Activated naive CD8-positive, alpha-beta T cell (primary cell): Measurements from ENCODE around the gene CDH13.

Experiments
- H3K27ac Mint-ChIP-seq: one replicate; pipeline ENCODE4 v1.8.0; 2021; ENCODE audit warnings: mixed read lengths
- H3K27me3 Mint-ChIP-seq: one replicate; pipeline ENCODE4 v1.8.0; 2021; ENCODE audit warnings: mixed read lengths
- H3K36me3 Mint-ChIP-seq: one replicate; pipeline ENCODE4 v1.8.0; 2021; ENCODE audit warnings: mixed read lengths
- H3K4me1 Mint-ChIP-seq: one replicate; pipeline ENCODE4 v1.8.0; 2021; ENCODE audit warnings: low read depth, mixed read lengths
- H3K4me3 Mint-ChIP-seq: one replicate; pipeline ENCODE4 v1.8.0; 2021; ENCODE audit warnings: mild to moderate bottlenecking, mixed read lengths
- H3K9me3 Mint-ChIP-seq: one replicate; pipeline ENCODE4 v1.8.0; 2021; ENCODE audit warnings: low read depth, mixed read lengths

The CDH13 gene

DNA sequence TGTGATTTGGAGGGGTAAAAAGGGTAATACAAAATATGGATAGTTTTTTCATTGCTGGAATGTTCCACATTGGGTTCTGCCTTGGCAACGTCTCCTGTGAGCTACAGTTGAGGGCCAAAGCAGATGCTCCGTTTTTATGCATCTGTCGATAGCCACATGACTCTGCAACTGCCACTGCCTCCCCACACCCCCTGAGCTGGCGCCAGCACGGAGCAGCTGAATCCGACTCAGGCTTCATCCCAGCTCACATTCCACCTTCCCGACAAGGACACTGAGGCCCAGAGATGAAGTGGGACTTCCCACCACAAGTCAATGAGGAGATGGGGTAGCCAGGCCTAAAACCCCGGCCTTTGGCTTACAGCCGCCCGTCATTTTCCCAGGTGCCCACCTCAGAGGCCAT lies 334.1 kb downstream of the CDH13 start:
- Mint-ChIP-seq H3K27ac (no peak overlapping the region), H3K36me3 (no peaks in the 10 kb centered on the region), H3K4me3 (no peak overlapping the region), H3K27me3 (peaks cover 2% of the 10 kb centered on the region), H3K4me1 (no peaks in the 10 kb centered on the region), H3K9me3 (no peaks in the 10 kb centered on the region)

DNA sequence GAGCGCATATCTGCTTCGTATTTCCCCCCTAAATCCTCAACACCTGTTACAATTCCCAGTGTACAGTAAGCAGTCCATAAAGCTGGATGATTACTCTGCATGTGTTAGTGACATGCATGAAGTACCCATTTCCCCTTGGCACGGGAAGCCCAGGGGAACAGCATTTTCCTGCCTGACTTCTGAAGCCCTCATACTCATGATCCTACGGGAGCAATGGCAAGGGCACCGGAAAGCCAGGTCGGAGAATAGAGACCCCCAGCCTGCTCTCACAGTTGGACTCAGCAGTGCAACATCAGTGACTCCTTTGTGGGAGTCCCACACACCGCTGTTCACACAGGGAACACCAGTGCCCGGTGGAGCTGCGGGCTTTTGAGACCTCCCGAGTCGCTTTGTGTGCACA lies 336.9 kb downstream of the CDH13 start:
- no peaks in the 10 kb centered on the region for H3K4me1 Mint-ChIP-seq
- no peaks in the 10 kb centered on the region for H3K27me3 Mint-ChIP-seq
- H3K27ac Mint-ChIP-seq, result no peak overlapping the region
- no peaks in the 10 kb centered on the region for H3K36me3 Mint-ChIP-seq
- no peaks in the 10 kb centered on the region for H3K9me3 Mint-ChIP-seq
- no peak overlapping the region for H3K4me3 Mint-ChIP-seq

DNA sequence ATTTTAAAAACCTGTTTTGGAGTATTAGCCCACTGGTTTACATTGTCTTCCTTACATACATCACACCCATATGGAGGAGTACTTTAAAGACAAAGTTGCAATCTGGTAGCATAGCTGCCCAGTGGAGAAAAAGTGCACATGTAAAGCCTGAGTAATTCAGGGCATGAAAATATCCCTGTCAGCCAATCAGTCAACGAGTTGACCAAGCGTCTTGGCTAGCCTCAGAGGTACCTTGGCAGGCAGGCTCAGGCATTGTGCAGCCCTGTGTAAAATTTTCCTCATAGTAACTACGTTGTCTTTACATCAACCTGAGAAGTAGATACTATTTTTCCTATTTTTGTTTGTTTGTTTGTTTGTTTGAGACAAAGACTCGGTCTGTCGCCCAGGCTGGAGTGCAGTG lies 339.0 kb downstream of the CDH13 start:
- Mint-ChIP-seq H3K27ac (no peak overlapping the region), H3K4me3 (no peak overlapping the region), H3K9me3 (peaks cover 3% of the 10 kb centered on the region), H3K36me3 (no peaks in the 10 kb centered on the region), H3K4me1 (no peaks in the 10 kb centered on the region), H3K27me3 (no peaks in the 10 kb centered on the region)

DNA sequence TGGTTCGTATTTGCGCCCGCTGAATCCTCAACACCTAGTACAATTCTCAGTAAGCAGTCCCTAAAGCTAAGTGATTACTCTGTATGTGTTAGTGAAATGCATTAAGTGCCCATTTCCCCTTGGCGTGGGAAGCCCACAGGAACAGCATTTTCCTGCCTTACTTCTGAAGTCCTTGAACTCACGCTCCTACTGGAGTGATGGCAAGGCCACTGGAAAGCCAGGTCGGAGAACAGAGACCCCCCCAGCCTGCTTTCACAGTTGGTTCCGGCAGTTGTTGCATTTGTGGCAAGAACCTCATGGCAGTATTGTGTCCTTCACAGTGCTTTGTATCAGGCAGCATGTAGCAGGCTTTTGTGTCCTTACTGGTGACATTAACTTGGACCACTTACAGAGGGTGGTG lies 340.7 kb downstream of the CDH13 start:
- Mint-ChIP-seq H3K36me3 (no peaks in the 10 kb centered on the region), H3K4me3 (no peak overlapping the region), H3K27ac (no peak overlapping the region), H3K27me3 (no peaks in the 10 kb centered on the region), H3K9me3 (peaks cover 3% of the 10 kb centered on the region), H3K4me1 (no peaks in the 10 kb centered on the region)

DNA sequence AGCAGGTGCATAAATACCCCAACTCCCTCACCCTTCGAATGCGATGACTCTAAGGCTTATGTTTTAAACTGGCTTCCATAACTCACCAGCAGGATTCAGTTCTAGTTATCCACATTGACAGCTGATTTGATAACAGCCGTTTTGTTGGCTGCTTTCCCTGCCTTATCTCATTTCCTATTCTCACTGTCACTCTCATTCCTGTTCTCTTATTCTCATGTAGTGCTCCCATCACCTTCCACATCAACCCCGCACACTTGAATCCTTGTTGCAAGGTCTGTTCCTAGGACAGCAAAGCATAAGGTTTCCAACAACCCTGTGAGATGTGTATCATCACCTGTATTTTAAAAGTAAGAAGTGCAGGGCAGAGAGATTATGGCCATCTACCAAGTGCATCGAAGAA lies 344.4 kb downstream of the CDH13 start:
- Mint-ChIP-seq H3K9me3 (peaks cover 3% of the 10 kb centered on the region), H3K27ac (no peak overlapping the region)

DNA sequence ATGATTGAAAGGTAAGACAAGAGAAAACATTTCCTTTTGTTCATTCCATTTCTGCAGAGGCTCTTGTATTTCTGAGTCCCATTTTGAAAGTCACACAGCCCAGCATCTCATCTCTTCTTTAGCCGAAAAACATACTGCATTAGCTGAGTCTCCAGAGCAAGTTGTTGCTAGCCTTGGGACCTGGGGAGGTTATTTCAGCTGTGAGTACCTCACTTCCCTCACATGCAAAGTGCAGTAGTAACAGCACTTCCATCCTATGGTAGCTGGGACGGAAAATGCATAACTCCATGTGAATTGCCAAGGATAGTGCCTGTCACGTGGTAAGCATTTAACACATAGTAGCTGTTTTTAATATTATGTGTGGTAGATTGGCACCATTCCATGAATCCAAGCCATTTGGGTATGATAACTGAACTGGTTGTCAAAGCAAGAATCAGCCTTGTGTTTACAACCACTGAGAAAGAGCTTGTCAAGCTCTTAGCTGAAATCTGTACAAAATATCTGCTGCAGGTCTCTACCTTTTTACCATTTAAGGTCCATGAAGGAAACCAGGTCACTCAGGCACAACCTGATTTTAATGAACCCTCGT lies 345.7 kb downstream of the CDH13 start:
- Mint-ChIP-seq H3K4me1 (no peaks in the 10 kb centered on the region), H3K9me3 (peaks cover 3% of the 10 kb centered on the region), H3K27me3 (peaks cover 1% of the 10 kb centered on the region), H3K27ac (no peak overlapping the region), H3K36me3 (no peaks in the 10 kb centered on the region), H3K4me3 (no peak overlapping the region)

More for the DNA sequence above, 344.4 kb downstream of the CDH13 start:
- no peak overlapping the region for H3K4me3 Mint-ChIP-seq
- H3K27me3 Mint-ChIP-seq, result peaks cover 1% of the 10 kb centered on the region
- no peaks in the 10 kb centered on the region for H3K4me1 Mint-ChIP-seq
- H3K36me3 Mint-ChIP-seq, result no peaks in the 10 kb centered on the region

DNA sequence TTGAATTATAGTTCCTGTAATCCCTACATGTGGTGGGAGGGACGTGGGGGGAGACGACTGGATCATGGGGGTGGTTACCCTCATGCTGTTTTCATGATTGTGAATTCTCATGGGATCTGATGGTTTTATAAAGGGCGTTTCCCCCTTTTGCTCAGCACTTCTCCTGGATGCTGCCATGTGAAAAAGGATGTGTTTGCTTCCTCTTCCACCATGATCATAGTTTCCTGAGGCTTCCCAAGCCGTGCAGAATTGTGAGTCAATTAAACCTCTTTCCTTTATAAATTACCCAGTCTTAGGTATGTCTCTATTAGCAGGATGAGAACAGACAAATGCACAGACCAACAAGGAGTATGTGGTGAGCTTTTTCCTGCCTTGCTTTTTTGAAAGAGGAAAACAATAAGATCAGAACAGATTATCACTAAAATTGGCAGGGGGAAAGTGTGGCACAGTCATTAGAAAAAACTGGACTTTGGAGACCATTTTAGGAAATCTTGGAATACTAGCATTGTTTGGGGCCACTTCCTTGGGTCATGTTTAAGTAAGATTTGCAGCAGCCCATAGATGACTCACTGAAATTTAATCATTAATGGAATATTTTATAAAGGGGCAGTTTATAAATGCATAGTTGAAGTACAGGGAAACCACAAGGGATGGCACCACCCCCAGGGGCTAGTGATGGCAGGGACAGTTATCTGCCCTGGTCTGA lies 352.8 kb downstream of the CDH13 start:
- Mint-ChIP-seq H3K27ac (no peak overlapping the region), H3K27me3 (no peaks in the 10 kb centered on the region), H3K4me1 (no peaks in the 10 kb centered on the region), H3K4me3 (no peak overlapping the region), H3K36me3 (no peaks in the 10 kb centered on the region), H3K9me3 (peaks cover 7% of the 10 kb centered on the region)

DNA sequence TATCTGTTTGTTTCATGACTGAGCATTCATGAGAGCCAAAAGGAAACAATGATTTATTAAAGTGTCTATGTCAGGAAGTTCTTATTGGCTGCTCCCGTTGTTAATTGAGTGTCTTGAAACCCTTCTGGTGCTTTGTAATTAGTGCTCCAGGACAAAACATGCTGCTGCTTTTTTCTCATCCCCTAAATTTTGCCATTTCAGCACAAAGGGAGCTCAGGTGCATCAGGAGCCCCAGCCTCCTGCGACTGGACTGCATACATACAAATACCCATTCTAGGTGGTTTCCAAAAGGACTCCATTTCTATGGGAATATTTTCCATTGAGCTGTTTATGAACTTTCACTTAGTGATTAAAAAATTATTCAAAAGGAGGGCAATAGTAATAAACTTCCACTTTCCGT lies 354.0 kb downstream of the CDH13 start:
- H3K9me3 Mint-ChIP-seq, result peaks cover 7% of the 10 kb centered on the region
- no peaks in the 10 kb centered on the region for H3K27me3 Mint-ChIP-seq
- H3K36me3 Mint-ChIP-seq, result no peaks in the 10 kb centered on the region
- H3K27ac Mint-ChIP-seq, result no peak overlapping the region
- H3K4me3 Mint-ChIP-seq, result no peak overlapping the region
- H3K4me1 Mint-ChIP-seq, result no peaks in the 10 kb centered on the region

DNA sequence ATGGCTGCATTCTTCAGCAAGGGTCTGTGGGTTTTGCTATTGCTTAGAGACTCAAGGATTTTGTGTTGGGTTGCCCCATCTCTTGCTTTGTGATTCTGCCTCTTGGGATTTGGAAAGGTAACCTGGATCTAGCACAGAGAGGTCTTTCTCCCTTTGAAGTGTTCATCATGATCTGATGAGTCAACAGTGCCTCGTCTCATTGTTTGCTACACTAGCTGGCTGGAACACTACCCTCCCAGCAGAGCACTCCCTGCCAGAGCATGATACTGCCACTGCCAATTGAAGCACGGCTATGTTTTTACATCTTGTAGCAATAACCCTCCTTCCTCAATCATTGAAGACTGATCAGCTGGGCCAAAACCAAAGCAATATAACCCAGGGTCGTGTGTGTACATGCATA lies 361.0 kb downstream of the CDH13 start:
- Mint-ChIP-seq H3K4me1 (no peaks in the 10 kb centered on the region), H3K27ac (no peak overlapping the region), H3K36me3 (no peaks in the 10 kb centered on the region), H3K9me3 (peaks cover 3% of the 10 kb centered on the region), H3K4me3 (no peak overlapping the region), H3K27me3 (no peaks in the 10 kb centered on the region)

DNA sequence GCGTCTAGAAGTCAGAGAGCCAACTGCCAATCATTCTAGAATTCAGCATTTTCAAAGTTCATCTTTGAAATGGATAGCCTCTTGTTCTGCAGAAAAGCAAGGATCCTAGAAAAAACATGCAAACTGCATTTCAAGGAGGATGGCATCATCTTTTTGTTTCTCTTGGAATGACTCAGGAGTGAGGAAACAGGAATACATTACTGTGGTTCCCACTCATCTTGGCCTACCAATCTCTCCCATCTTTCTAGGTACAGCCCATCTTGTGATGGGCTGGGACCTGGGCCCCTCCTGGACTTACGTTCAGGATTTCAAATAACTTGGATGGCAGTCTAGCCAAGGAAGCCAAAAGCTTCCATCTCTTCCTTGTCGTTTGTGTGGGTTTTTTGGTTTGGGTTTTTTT lies 363.4 kb downstream of the CDH13 start:
- H3K27ac Mint-ChIP-seq, result no peak overlapping the region
- no peak overlapping the region for H3K4me3 Mint-ChIP-seq
- no peaks in the 10 kb centered on the region for H3K4me1 Mint-ChIP-seq
- H3K36me3 Mint-ChIP-seq, result no peaks in the 10 kb centered on the region
- H3K9me3 Mint-ChIP-seq, result peaks cover 3% of the 10 kb centered on the region
- no peaks in the 10 kb centered on the region for H3K27me3 Mint-ChIP-seq

DNA sequence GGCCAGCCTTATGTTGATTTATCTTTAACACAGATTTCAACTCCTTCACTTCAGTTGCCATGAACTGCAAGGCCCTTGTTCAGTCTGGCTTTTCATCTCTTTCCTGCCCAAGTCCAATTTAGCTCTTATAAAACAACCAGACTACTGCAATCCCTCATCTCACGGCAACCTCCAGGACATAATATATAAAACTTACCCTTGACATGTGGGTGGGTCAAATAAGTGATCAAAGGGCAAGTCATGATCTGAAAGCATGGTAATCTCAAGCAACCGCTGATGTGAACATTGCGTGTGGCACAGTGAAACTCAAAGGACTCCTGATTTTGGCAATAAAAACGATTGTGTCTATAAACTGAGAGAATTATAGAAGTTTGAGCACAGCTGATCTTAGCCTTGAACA lies 364.6 kb downstream of the CDH13 start:
- H3K4me3 Mint-ChIP-seq, result no peak overlapping the region
- peaks cover 3% of the 10 kb centered on the region for H3K9me3 Mint-ChIP-seq
- H3K4me1 Mint-ChIP-seq, result no peaks in the 10 kb centered on the region
- no peaks in the 10 kb centered on the region for H3K27me3 Mint-ChIP-seq
- no peaks in the 10 kb centered on the region for H3K36me3 Mint-ChIP-seq
- H3K27ac Mint-ChIP-seq, result no peak overlapping the region

DNA sequence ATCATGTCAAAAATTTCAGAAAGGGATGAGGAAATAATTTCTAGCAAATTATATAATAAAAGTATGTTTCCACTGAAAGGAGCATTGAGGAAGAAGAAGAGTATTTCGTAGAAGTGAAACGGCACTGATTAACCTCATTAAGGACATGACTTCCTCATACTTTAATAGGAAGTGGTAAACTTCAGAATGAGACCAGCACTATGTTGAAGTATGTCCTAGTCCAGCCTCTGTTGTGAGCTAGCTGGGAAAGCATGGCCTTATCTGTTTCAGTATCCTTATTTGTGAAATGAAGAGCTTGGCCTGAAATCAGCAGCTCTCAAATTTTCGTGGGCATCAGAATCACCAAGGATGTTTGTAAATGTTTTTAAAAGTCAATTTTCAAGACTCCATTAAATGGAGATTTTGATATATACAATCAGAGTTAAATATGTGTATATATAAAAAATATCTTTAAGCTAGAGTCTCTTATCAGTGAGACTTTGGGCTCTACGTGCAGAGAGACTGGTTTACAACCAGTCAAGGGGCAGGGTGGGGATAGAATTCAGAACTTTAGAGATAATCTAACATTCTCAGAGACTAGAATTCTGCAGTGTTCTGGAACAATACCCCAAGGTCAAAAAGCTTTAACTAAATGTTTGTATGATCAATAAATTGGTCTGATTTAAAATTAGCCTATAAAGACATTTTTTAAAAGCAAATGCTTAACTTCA lies 365.4 kb downstream of the CDH13 start:
- no peaks in the 10 kb centered on the region for H3K27me3 Mint-ChIP-seq
- no peaks in the 10 kb centered on the region for H3K36me3 Mint-ChIP-seq
- no peak overlapping the region for H3K27ac Mint-ChIP-seq
- peaks cover 3% of the 10 kb centered on the region for H3K9me3 Mint-ChIP-seq
- no peak overlapping the region for H3K4me3 Mint-ChIP-seq
- no peaks in the 10 kb centered on the region for H3K4me1 Mint-ChIP-seq

DNA sequence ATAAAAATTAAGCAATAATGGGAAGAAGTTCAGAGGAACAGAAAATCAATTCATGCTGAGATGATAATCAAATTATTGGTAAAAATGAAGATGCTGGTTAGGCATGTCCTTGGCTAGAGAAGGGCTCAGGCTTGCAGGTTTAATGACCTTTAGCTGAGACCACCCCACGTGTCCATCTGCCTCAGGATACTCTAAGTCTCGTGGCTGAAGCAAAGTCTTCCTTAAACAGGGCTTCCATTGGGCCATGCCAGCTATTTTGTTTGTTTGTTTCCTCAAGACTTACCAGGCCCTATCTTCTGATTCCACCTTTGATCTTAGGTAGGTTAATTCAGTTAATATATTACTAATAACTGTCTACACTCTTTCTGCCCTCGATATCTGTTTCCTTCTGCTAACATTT lies 366.0 kb downstream of the CDH13 start:
- no peak overlapping the region for H3K27ac Mint-ChIP-seq
- no peaks in the 10 kb centered on the region for H3K36me3 Mint-ChIP-seq
- H3K9me3 Mint-ChIP-seq, result peaks cover 2% of the 10 kb centered on the region
- no peaks in the 10 kb centered on the region for H3K4me1 Mint-ChIP-seq
- no peak overlapping the region for H3K4me3 Mint-ChIP-seq
- H3K27me3 Mint-ChIP-seq, result no peaks in the 10 kb centered on the region

DNA sequence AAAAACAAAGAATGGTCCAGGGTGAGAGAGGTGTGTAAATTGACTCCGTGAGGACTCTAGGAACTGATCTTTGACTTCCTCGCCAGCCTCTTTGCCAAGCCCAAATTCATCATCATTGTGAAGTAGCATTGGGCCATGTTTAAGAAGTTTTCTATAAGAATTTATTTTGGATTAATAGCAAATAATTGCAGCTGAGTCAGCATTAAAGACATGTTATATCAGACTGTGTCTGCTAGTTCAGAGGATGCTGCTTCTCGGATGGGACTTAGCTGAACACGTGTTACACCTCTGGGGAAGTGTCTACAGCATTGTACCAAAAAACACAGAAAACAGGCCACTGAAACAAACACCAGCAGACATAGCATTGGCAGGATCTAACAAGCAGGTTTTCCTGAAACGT lies 366.6 kb downstream of the CDH13 start:
- Mint-ChIP-seq H3K27ac (no peak overlapping the region), H3K4me3 (no peak overlapping the region), H3K4me1 (no peaks in the 10 kb centered on the region), H3K27me3 (no peaks in the 10 kb centered on the region), H3K9me3 (no peaks in the 10 kb centered on the region), H3K36me3 (no peaks in the 10 kb centered on the region)

DNA sequence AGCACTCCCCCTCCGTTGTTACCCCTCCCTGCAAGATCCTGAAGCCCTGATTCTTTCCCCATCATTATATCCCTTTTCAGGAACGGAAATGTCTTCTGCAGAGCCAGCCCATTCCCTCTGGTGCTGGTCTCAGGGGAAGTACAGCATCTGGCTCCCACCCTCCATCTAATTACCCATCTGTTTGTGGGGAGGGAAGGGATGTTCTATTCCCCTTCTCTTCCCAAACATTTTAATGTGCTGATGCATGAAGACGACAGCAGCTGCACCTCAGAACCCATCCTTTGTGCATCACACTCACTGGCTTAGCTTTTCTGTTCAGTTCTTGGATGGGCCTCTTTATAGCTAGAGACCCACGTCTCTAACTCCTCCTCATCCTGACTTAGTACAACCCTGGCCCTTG lies 367.2 kb downstream of the CDH13 start:
- Mint-ChIP-seq H3K4me1 (no peaks in the 10 kb centered on the region), H3K27ac (no peak overlapping the region), H3K27me3 (no peaks in the 10 kb centered on the region), H3K4me3 (no peak overlapping the region), H3K9me3 (no peaks in the 10 kb centered on the region), H3K36me3 (no peaks in the 10 kb centered on the region)
